Transverse colon (tissue), 4 donors: ENCODE results near the gene GPC6. TPM values are rescaled to one million over a fixed set of nuclear protein-coding genes. Genes with fewer than 3 reads are reported as not detected.

Source experiments
- DNase-seq: peaks from one replicate; pipeline ENCODE4 v3.0.0-alpha.2; 2019
- H3K27ac ChIP-seq, 4 donors: fragments of 200-600 bp; sonication (generic); 2 replicates each; pipeline ENCODE4 v1.5.1; 2016 to 2018; ENCODE audit warnings: inconsistent platforms in 4 of 4
- H3K27me3 ChIP-seq: fragments of 200-600 bp; sonication (generic); 2 replicates; pipeline ENCODE4 v1.5.1; 2017; ENCODE audit warnings: inconsistent platforms
- H3K36me3 ChIP-seq, 4 donors: fragments of 200-600 bp; sonication (generic); 2 replicates each; pipeline ENCODE4 v1.5.1; 2017 to 2019; ENCODE audit warnings: inconsistent platforms in 4 of 4
- H3K4me1 ChIP-seq, 4 donors: fragments of 200-600 bp; sonication (generic); 2 replicates each; pipeline ENCODE4 v1.5.1; 2017 to 2020; ENCODE audit warnings: inconsistent platforms in 4 of 4
- H3K4me3 ChIP-seq, 4 donors: fragments of 200-600 bp; sonication (generic); 1 replicate in 1 of 4; 2 replicates in 3 of 4; pipeline versions ENCODE4 v1.5.1 to v1.6.1; 2017 to 2019; ENCODE audit warnings: inconsistent platforms in 4 of 4
- H3K9me3 ChIP-seq, 2 donors: fragments of 200-600 bp; sonication (generic); 2 replicates each; pipeline ENCODE4 v1.5.1; 2017 to 2019; ENCODE audit warnings: inconsistent platforms in 2 of 2
- CTCF ChIP-seq, 5 experiments: fragments of 200-600 bp in 3 of 5; fragments of 450-650 bp in 2 of 5; sonication (generic) in 3 of 5; IDR thresholded peaks; 1 replicate in 2 of 5; 2 replicates in 3 of 5; pipeline ENCODE4 v1.5.1; 2016 to 2017; ENCODE audit warnings: antibody characterized with exemption in 5 of 5, inconsistent platforms in 3 of 5, mild to moderate bottlenecking in 2 of 5, moderate library complexity in 1 of 5
- EP300 ChIP-seq: sonication (generic); formaldehyde crosslinking; IDR thresholded peaks from one replicate; pipeline ENCODE4 v1.6.1; 2017; ENCODE audit warnings: antibody characterized with exemption, low read depth
- POLR2A ChIP-seq: fragments of 450-650 bp; IDR thresholded peaks from one replicate; pipeline ENCODE4 v1.6.1; 2016; ENCODE audit warnings: antibody characterized with exemption, mild to moderate bottlenecking, moderate library complexity
- POLR2AphosphoS5 ChIP-seq, 3 donors: sonication (generic); formaldehyde crosslinking; IDR thresholded peaks; one replicate each; pipeline ENCODE4 v1.6.1; 2016; ENCODE audit warnings: antibody characterized with exemption in 3 of 3
- WGBS, 2 donors: methylation state at CpG; one replicate each; pipeline ENCODE4 v1.1.5; 2018; ENCODE audit warnings: low coverage in 1 of 2; 5-methylcytosine and 5-hydroxymethylcytosine counted together
- in situ Hi-C, 4 donors: fragments of 200-750 bp; cut with MboI; loops; one replicate each; pipeline versions ENCODE4 v1.15.0 to v1.15.1; 2017; ENCODE audit warnings: low sequenced_read_pairs in 3 of 4, low pct_ligation_motif_present in 1 of 4, low pct_unique_long_range_greater_than_20kb in 1 of 4
- intact Hi-C: fragments of 100-400 bp; cut with DNase I; formaldehyde crosslinking; loops from one replicate; pipeline ENCODE4 v1.15.1; 2023; ENCODE audit warnings: low total_unique reads
- total RNA-seq, 4 donors: library from RNA; depleted of rRNA; stranded (reverse); fragments of >200 nt; gene quantifications; one replicate each; pipeline ENCODE4 v1.1.0, GENCODE V29; 2016

Gene GPC6
- total RNA-seq, 4 donors from 2014 or later = 0.75 to 5.7 (median 4.0) TPM

GRCh38 chr13:93727211-93728141 lies 500.9 kb downstream of the GPC6 start:
- intact Hi-C loops = no loop called here
- in situ Hi-C loops = no loop called here
- no peak for DNase-seq
- Histone ChIP-seq H3K27me3 (no peaks in the 10 kb centered on the region), H3K4me3 (no peak overlapping the region), H3K4me1 (no peaks in the 10 kb centered on the region), H3K27ac (no peak overlapping the region), H3K9me3 (no peaks in the 10 kb centered on the region), H3K36me3 (no peaks in the 10 kb centered on the region)
- WGBS, 2 donors = 53 to 61% methylated on average over 3 of the region's 3 CpGs
- TF ChIP-seq POLR2A (no peak), EP300 (no peak), POLR2AphosphoS5 (IDR thresholded peaks at IDR 0.05) (no peak), CTCF (IDR thresholded peaks at IDR 0.05) (no peak)

GRCh38 chr13:93729383-93729782 lies 502.8 kb downstream of the GPC6 start:
- no peaks in the 10 kb centered on the region for H3K9me3 ChIP-seq
- in situ Hi-C loops (no loop called here), intact Hi-C loops (no loop called here)
- no peaks in the 10 kb centered on the region for H3K36me3 ChIP-seq
- TF ChIP-seq POLR2A (no peak), CTCF (IDR thresholded peaks at IDR 0.05) (no peak), EP300 (no peak), POLR2AphosphoS5 (IDR thresholded peaks at IDR 0.05) (no peak)
- no peak overlapping the region for H3K4me3 ChIP-seq
- DNase-seq = no peak
- no peaks in the 10 kb centered on the region for H3K27me3 ChIP-seq
- WGBS, 2 donors = 93 to 96% methylated on average over 2 of the region's 2 CpGs
- H3K4me1 ChIP-seq = no peaks in the 10 kb centered on the region
- no peak overlapping the region for H3K27ac ChIP-seq

- no peak for DNase-seq
- 64 to 79% methylated on average over 3 of the region's 3 CpGs for WGBS, 2 donors
- Histone ChIP-seq H3K9me3 (no peaks in the 10 kb centered on the region), H3K27me3 (no peaks in the 10 kb centered on the region), H3K4me3 (no peak overlapping the region), H3K4me1 (no peaks in the 10 kb centered on the region), H3K27ac (no peak overlapping the region), H3K36me3 (no peaks in the 10 kb centered on the region)
- TF ChIP-seq POLR2A = no peak
- in situ Hi-C loops = no loop called here
- intact Hi-C loops = no loop called here
Observed at GRCh38 chr13:93730780-93731179, 504.2 kb downstream of the GPC6 start.

- Histone ChIP-seq H3K27me3 (no peaks in the 10 kb centered on the region), H3K9me3 (no peaks in the 10 kb centered on the region), H3K4me3 (no peak overlapping the region), H3K36me3 (no peaks in the 10 kb centered on the region), H3K27ac (no peak overlapping the region), H3K4me1 (no peaks in the 10 kb centered on the region)
- no peak for TF ChIP-seq EP300
- no peak for TF ChIP-seq POLR2A
- no peak for TF ChIP-seq POLR2AphosphoS5 (IDR thresholded peaks at IDR 0.05)
- no peak for TF ChIP-seq CTCF (IDR thresholded peaks at IDR 0.05)
- intact Hi-C loops (no loop called here), in situ Hi-C loops (no loop called here)
- DNase-seq = no peak
- WGBS, 2 donors = 79 to 83% methylated on average over 2 of the region's 2 CpGs
Observed at GRCh38 chr13:93732186-93732585, 505.6 kb downstream of the GPC6 start.
